Upper lobe of left lung (tissue), 4 donors: ENCODE data around the gene TST.

ENCODE experiments used
- CTCF ChIP-seq, 6 experiments: fragments of 450-650 bp in 4 of 6; fragments of 200-600 bp in 2 of 6; sonication (generic) in 2 of 6; IDR thresholded peaks; one replicate each; pipeline ENCODE4 v1.5.1; 2016 to 2019; ENCODE audit warnings: antibody characterized with exemption in 6 of 6
- EP300 ChIP-seq, 4 donors: sonication (generic); formaldehyde crosslinking; IDR thresholded peaks; one replicate each; pipeline ENCODE4 v1.5.1; 2017; ENCODE audit warnings: antibody characterized with exemption in 4 of 4, control low read depth in 2 of 4
- POLR2AphosphoS5 ChIP-seq, 2 donors: sonication (generic); formaldehyde crosslinking; IDR thresholded peaks; one replicate each; pipeline ENCODE4 v1.5.1; 2017; ENCODE audit warnings: antibody characterized with exemption in 2 of 2

- TF ChIP-seq POLR2AphosphoS5 (IDR thresholded peaks at IDR 0.05) (no peak), CTCF (IDR thresholded peaks at IDR 0.05) (no peak), EP300 (IDR thresholded peaks at IDR 0.05) (no peak)
These were observed 34.2 kb upstream of the TST start for GRCh38 chr22:37053310-37054055.
